ENCODE results near the gene SYNPO2.
"Not testable (repeated sequence)": the region's sequence is repeated elsewhere in the genome, so short reads cannot be mapped to it uniquely, and the experiment has no call there.

The SYNPO2 gene

DNA sequence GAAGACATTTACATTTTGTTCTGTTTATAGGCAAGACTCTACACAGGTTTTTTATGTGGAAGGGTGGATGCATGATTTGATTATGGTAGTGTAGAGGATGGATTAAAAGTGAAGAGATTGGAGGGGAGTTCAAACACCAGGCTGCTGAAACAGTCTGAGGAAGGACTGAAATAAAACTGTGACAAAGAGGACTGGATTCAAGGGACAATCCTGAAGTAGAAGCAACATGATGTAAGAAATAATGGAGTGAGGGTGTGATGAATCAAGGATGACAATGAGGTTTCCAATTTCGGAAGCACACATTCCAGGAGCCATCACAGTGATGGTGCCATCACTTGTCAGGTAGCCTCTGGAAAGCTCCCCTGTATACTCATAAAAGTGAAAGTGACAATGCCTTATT, 103.5 kb downstream of the SYNPO2 start:
- H3K36me3 ChIP-seq (ENCODE audit: insufficient read depth, low read depth, low read length), result no peaks in the 10 kb centered on the region
- H3K4me1 ChIP-seq (ENCODE audit: insufficient read depth, low read length), result peaks cover 6% of the 10 kb centered on the region
- no peak overlapping the region for H3K4me3 ChIP-seq (ENCODE audit: low read length)
- H3K9ac ChIP-seq (ENCODE audit: low read depth, low read length), result no peak overlapping the region
- no peak overlapping the region for H3K27ac ChIP-seq (ENCODE audit: low read length)
- no peaks in the 10 kb centered on the region for H3K9me3 ChIP-seq (ENCODE audit: insufficient read depth, low read depth, low read length)
- no peaks in the 10 kb centered on the region for H3K27me3 ChIP-seq (ENCODE audit: insufficient read depth, low read length)

DNA sequence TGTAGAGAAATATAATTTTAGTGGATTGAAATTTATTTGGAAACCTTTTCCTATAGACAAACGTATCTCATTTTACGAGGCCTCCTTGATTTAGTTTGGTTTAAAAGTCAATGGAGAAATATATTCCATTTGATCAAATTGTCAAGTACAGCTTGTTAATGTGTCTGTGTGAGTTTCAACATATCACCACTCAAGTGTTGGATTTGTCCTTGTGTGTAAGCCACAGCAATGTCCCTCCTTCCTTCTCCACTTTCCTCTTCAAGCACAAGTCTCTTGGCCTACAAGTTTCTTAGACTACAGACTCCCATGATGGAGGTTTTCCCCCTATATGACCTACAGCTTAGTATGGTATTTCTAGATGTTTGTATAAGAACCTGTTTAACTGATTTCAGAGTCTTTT, 104.7 kb downstream of the SYNPO2 start:
- H3K4me1 ChIP-seq (ENCODE audit: insufficient read depth, low read length), result peaks cover 6% of the 10 kb centered on the region
- no peak overlapping the region for H3K27ac ChIP-seq (ENCODE audit: low read length)
- no peak overlapping the region for H3K9ac ChIP-seq (ENCODE audit: low read depth, low read length)
- H3K27me3 ChIP-seq (ENCODE audit: insufficient read depth, low read length), result no peaks in the 10 kb centered on the region
- no peaks in the 10 kb centered on the region for H3K9me3 ChIP-seq (ENCODE audit: insufficient read depth, low read depth, low read length)
- H3K4me3 ChIP-seq (ENCODE audit: low read length), result no peak overlapping the region
- H3K36me3 ChIP-seq (ENCODE audit: insufficient read depth, low read depth, low read length), result no peaks in the 10 kb centered on the region

DNA sequence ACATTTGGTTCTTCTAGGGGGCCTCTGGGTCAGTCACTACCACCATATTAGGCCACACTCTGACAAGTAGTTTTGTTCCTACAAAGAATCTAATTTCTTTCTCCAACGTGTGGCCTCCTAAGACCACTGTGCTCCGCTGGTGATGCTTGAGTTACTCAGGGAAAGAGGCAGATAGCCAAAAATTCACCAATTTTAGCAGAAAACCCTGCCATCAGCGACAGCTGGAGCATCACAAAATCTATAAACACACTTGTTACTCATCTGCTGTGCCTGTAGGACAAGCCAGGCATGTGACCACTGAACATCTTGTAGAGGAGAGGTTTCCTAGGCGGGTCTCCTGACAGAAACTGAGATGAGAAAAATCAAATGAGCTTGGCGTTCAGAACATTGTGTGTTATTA, 105.4 kb downstream of the SYNPO2 start:
- no peak overlapping the region for H3K27ac ChIP-seq (ENCODE audit: low read length)
- no peaks in the 10 kb centered on the region for H3K9me3 ChIP-seq (ENCODE audit: insufficient read depth, low read depth, low read length)

DNA sequence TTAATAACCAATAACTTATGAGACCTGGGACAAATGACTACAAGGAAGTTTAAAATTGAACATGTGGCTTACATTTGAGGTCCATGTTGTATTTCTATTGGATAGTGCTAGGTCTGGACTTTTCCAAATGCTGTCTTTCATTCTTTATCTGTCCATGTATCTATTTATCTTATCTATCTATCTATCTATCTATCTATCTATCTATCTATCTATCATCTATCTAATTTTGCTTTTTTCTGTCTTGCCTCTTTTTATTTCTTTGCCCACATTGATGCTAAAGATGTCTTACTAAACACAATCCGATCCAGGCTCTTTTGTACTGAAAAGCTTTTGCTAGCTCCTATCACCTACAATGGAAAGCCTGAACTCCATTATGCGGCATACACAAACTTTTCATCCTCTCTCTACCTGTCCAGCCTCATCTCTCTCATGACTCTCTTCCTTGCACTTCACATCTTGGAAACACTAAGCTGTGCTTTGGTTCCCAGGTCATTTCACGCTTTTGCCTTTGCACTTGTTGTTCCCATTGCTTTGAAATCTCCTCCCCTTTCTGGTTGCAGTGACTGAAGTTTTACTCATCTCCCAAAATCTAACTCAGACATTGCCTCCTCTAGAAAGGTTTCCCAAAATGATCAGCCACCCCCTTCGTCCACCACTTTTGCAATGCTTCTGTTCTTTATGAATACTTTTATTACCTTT, 107.2 kb downstream of the SYNPO2 start:
- Histone ChIP-seq H3K4me3 (ENCODE audit: low read length) (no peak overlapping the region), H3K36me3 (ENCODE audit: insufficient read depth, low read depth, low read length) (no peaks in the 10 kb centered on the region), H3K27me3 (ENCODE audit: insufficient read depth, low read length) (no peaks in the 10 kb centered on the region), H3K27ac (ENCODE audit: low read length) (no peak overlapping the region), H3K4me1 (ENCODE audit: insufficient read depth, low read length) (peaks cover 13% of the 10 kb centered on the region), H3K9ac (ENCODE audit: low read depth, low read length) (no peak overlapping the region), H3K9me3 (ENCODE audit: insufficient read depth, low read depth, low read length) (no peaks in the 10 kb centered on the region)

More for the DNA sequence above, 105.4 kb downstream of the SYNPO2 start:
- Histone ChIP-seq H3K36me3 (ENCODE audit: insufficient read depth, low read depth, low read length) (no peaks in the 10 kb centered on the region), H3K27me3 (ENCODE audit: insufficient read depth, low read length) (no peaks in the 10 kb centered on the region), H3K4me1 (ENCODE audit: insufficient read depth, low read length) (peaks cover 6% of the 10 kb centered on the region), H3K9ac (ENCODE audit: low read depth, low read length) (no peak overlapping the region), H3K4me3 (ENCODE audit: low read length) (no peak overlapping the region)

DNA sequence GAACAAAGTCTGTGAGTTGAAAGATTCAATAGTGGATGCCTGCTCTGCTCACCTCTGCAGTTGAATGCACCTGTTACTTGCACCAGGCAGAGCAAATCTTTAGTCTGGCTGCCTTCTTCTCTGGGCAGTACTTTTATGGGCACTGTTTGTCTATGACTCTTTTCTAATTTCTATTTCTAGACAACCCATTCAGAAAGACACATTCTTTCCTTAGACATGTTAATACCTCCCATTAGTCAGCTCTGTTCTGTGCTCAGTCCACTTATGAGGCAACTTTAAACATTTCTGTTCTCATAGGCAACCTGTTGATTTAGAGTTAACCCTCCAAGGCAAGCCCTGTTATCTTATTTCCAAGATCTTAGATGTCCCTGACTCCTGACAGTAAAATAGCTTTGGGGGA, 108.9 kb downstream of the SYNPO2 start:
- H3K4me1 ChIP-seq (ENCODE audit: insufficient read depth, low read length), result peaks cover 11% of the 10 kb centered on the region
- no peaks in the 10 kb centered on the region for H3K9me3 ChIP-seq (ENCODE audit: insufficient read depth, low read depth, low read length)
- H3K4me3 ChIP-seq (ENCODE audit: low read length), result no peak overlapping the region
- H3K9ac ChIP-seq (ENCODE audit: low read depth, low read length), result no peak overlapping the region
- H3K27me3 ChIP-seq (ENCODE audit: insufficient read depth, low read length), result no peaks in the 10 kb centered on the region
- H3K27ac ChIP-seq (ENCODE audit: low read length), result no peak overlapping the region
- no peaks in the 10 kb centered on the region for H3K36me3 ChIP-seq (ENCODE audit: insufficient read depth, low read depth, low read length)

DNA sequence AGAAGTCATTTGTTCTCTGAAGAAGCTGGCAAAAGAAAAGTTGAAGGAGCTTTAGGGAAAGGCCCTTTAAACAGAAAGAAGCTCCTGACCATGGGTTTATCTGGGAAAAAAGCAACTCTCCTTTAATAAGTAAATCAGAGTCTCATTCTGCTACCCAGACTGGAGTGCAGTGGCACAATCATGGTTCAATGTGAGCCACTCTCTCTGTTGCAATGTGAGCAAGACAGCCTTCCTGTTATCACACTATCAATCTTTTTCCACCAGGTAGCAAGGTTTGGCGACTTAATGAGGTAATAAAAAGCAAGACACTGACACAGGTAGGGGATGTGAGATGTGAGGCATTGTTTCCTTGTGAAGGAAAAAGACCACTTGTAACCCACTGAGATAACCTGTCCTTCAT, 111.3 kb downstream of the SYNPO2 start:
- no peak overlapping the region for H3K27ac ChIP-seq (ENCODE audit: low read length)
- H3K36me3 ChIP-seq (ENCODE audit: insufficient read depth, low read depth, low read length), result no peaks in the 10 kb centered on the region
- no peak overlapping the region for H3K4me3 ChIP-seq (ENCODE audit: low read length)
- H3K27me3 ChIP-seq (ENCODE audit: insufficient read depth, low read length), result no peaks in the 10 kb centered on the region
- H3K4me1 ChIP-seq (ENCODE audit: insufficient read depth, low read length), result peaks cover 7% of the 10 kb centered on the region; the same call in 1 of the 2 replicates
- no peak overlapping the region for H3K9ac ChIP-seq (ENCODE audit: low read depth, low read length)
- H3K9me3 ChIP-seq (ENCODE audit: insufficient read depth, low read depth, low read length), result no peaks in the 10 kb centered on the region

DNA sequence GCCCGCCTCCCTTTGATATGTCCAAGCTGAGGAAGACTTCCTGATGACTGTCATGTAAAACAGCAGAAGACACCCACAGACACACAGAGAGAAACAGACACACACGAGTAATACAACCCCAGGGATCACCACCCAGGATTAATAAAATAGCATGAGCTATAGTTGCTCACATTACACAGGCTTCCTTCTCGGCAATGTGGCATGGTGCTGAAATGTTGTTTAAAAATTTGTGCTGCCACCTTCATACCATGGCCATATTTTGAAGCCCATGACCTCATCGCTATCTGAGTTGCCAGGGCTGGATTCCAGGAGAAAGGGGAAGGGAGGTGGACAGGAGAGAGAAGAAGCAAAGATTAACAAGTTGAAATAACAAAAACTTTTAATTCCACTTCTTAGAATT, 111.7 kb downstream of the SYNPO2 start:
- Histone ChIP-seq H3K9ac (ENCODE audit: low read depth, low read length) (no peak overlapping the region), H3K27ac (ENCODE audit: low read length) (no peak overlapping the region), H3K27me3 (ENCODE audit: insufficient read depth, low read length) (no peaks in the 10 kb centered on the region), H3K4me3 (ENCODE audit: low read length) (no peak overlapping the region), H3K36me3 (ENCODE audit: insufficient read depth, low read depth, low read length) (no peaks in the 10 kb centered on the region), H3K9me3 (ENCODE audit: insufficient read depth, low read depth, low read length) (no peaks in the 10 kb centered on the region), H3K4me1 (ENCODE audit: insufficient read depth, low read length) (peaks cover 7% of the 10 kb centered on the region; the same call in 1 of the 2 replicates)

DNA sequence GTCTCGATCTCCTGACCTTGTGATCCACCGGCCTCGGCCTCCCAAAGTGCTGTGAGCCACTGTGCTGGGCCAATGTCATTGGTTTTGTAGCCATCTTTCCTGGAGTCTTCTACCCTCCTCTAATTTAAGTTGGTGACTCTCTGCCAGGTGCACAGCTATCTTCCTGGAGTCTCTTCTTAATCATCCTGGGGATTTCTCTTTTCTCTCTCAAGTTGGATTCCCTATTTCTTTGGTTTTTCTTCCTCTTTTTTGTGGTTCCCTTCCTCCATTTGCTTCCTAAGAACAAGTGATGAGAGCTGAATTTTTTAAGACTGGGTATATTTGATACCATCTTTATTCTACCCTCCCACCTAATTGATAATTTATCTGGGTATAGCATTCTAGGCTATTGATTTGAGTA, 113.8 kb downstream of the SYNPO2 start:
- Histone ChIP-seq H3K9me3 (ENCODE audit: insufficient read depth, low read depth, low read length) (no peaks in the 10 kb centered on the region), H3K27me3 (ENCODE audit: insufficient read depth, low read length) (no peaks in the 10 kb centered on the region), H3K9ac (ENCODE audit: low read depth, low read length) (no peak overlapping the region), H3K36me3 (ENCODE audit: insufficient read depth, low read depth, low read length) (no peaks in the 10 kb centered on the region), H3K27ac (ENCODE audit: low read length) (no peak overlapping the region), H3K4me1 (ENCODE audit: insufficient read depth, low read length) (peaks cover 7% of the 10 kb centered on the region; the same call in 1 of the 2 replicates), H3K4me3 (ENCODE audit: low read length) (no peak overlapping the region)

DNA sequence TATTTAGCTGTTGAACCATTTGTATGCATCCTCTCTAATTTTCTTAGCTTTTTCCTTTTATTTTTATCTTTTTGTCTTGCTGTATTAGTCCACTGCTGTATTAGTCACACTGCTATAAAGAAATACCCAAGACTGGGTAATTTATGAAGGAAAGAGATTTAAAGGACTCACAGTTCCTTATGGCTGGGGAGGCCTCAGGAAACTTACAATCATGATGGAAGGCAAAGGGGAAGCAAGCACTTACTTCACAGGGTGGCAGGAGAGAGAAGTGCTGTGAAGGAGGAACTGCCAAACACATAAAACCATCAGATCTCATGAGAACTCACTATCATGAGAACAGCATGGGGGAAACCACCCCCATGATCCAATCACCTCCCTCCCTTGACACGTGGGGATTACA, 114.3 kb downstream of the SYNPO2 start:
- not testable (repeated sequence) for H3K36me3 ChIP-seq (ENCODE audit: insufficient read depth, low read depth, low read length); H3K4me3 ChIP-seq (ENCODE audit: low read length); H3K9ac ChIP-seq (ENCODE audit: low read depth, low read length); H3K9me3 ChIP-seq (ENCODE audit: insufficient read depth, low read depth, low read length); H3K27me3 ChIP-seq (ENCODE audit: insufficient read depth, low read length); H3K27ac ChIP-seq (ENCODE audit: low read length); H3K4me1 ChIP-seq (ENCODE audit: insufficient read depth, low read length)

DNA sequence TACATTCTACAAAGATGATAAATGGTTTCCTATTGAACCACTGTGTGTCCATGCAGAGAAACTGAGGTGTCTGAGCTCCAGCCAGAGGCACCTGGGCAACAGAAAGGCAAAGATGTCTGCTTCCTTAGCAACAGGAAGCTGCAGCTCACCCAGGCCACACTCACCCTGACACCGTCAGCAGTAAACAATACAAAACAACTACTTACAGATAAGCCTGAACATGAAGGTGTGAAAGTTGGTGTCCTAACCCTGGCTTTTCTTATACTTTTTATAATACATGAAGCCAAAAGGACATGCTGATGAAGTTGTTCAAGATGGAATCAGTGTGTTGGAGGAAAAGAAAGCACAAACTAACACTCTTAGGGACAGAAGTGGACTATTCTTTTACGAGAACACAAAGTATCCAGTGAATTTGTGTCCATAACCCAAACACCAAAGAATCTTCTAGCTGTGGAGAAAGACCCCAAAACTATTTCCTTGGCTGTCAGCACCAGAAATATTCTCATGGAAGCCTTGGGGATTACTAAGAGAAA, 117.3 kb downstream of the SYNPO2 start:
- Histone ChIP-seq H3K27me3 (ENCODE audit: insufficient read depth, low read length) (no peaks in the 10 kb centered on the region), H3K4me1 (ENCODE audit: insufficient read depth, low read length) (no peaks in the 10 kb centered on the region), H3K9ac (ENCODE audit: low read depth, low read length) (no peak overlapping the region), H3K4me3 (ENCODE audit: low read length) (no peak overlapping the region), H3K27ac (ENCODE audit: low read length) (no peak overlapping the region), H3K36me3 (ENCODE audit: insufficient read depth, low read depth, low read length) (no peaks in the 10 kb centered on the region), H3K9me3 (ENCODE audit: insufficient read depth, low read depth, low read length) (no peaks in the 10 kb centered on the region)

DNA sequence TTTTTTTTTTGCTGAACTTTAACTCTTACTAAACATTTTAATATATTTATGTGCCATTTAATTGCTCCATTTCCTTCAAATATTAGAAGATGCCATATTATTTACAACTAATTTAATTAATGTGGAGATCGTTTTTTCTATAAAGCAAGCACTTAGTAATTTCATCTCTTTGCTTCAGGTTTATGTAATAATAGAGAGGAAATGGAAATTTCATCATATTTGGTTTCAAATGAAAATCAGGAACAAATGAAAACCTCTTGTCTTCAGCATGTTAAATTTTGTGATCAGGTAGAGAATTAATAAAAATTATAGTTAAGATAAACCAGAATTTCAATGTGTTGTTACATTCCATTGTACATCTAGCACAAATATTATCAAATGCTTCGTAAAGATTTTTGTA, 120.1 kb downstream of the SYNPO2 start:
- no peak overlapping the region for H3K27ac ChIP-seq (ENCODE audit: low read length)
- H3K4me3 ChIP-seq (ENCODE audit: low read length), result no peak overlapping the region
- H3K4me1 ChIP-seq (ENCODE audit: insufficient read depth, low read length), result no peaks in the 10 kb centered on the region
- no peak overlapping the region for H3K9ac ChIP-seq (ENCODE audit: low read depth, low read length)
- no peaks in the 10 kb centered on the region for H3K36me3 ChIP-seq (ENCODE audit: insufficient read depth, low read depth, low read length)
- no peaks in the 10 kb centered on the region for H3K9me3 ChIP-seq (ENCODE audit: insufficient read depth, low read depth, low read length)
- H3K27me3 ChIP-seq (ENCODE audit: insufficient read depth, low read length), result no peaks in the 10 kb centered on the region

DNA sequence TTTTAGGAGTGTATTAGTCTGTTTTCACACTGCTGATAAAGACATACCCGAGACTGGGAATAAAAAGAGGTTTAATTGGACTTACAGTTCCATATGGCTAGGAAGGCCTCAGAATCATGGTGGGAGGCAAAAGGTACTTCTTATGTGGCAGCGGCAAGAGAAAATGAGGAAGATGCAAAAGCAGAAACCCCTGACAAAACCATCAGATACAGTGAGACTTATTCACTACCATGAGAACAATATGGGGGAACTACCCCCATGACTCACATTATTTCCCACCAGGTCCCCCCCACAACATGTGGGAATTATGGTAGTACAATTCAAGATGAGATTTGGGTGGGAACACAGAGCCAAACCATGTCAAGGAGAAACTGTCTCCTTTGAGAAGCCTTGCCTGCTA, 121.6 kb downstream of the SYNPO2 start:
- H3K27ac ChIP-seq (ENCODE audit: low read length), result not testable (repeated sequence)

More for the DNA sequence above, 121.6 kb downstream of the SYNPO2 start:
- not testable (repeated sequence) for H3K4me3 ChIP-seq (ENCODE audit: low read length); H3K27me3 ChIP-seq (ENCODE audit: insufficient read depth, low read length); H3K36me3 ChIP-seq (ENCODE audit: insufficient read depth, low read depth, low read length); H3K9me3 ChIP-seq (ENCODE audit: insufficient read depth, low read depth, low read length); H3K9ac ChIP-seq (ENCODE audit: low read depth, low read length); H3K4me1 ChIP-seq (ENCODE audit: insufficient read depth, low read length)

Data from iPS-20b (cell line).